GM12864 (cell line): ENCODE data around the gene POLR1E.

Experiments used
- DNase-seq: peaks from one replicate; pipeline ENCODE4 v3.0.0-alpha.2; 2011; ENCODE audit warnings: low read depth
- H3K4me3 ChIP-seq: 2 replicates; pipeline ENCODE4 v1.5.1; 2011; ENCODE audit warnings: mild to moderate bottlenecking, low read depth, low read length, control low read depth
- TF ChIP-seq, protein P1 (sequence below): IDR thresholded peaks from 2 replicates; pipeline ENCODE4 v1.5.1; 2011; ENCODE audit warnings: low read depth, mild to moderate bottlenecking, moderate library complexity, low read length, control low read depth, inconsistent platforms; ENCODE audit errors: missing control alignments

The POLR1E gene

DNA sequence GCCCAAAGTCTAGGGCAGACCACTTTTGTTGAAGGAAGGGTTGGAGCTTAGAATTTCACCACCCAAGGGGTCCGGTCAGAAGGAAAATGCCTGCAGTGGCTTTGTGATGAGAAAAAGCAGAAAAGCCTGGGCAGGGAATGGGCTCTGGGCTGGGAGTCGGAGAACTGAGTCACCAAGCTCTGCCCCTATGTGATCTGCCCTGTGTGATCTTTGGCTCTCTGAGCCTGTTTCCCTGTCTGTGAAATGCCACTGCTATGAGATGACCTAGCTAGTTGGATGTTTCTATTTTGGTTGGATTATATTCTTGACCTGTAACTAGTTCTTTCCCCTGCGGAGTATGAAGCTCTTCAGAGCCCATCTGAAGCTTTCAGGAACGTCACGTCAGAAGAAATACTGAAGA, 9.8 kb downstream of the POLR1E start:
- H3K4me3 ChIP-seq = no peak overlapping the region
- DNase-seq = no peak
- TF ChIP-seq, protein P1, sequence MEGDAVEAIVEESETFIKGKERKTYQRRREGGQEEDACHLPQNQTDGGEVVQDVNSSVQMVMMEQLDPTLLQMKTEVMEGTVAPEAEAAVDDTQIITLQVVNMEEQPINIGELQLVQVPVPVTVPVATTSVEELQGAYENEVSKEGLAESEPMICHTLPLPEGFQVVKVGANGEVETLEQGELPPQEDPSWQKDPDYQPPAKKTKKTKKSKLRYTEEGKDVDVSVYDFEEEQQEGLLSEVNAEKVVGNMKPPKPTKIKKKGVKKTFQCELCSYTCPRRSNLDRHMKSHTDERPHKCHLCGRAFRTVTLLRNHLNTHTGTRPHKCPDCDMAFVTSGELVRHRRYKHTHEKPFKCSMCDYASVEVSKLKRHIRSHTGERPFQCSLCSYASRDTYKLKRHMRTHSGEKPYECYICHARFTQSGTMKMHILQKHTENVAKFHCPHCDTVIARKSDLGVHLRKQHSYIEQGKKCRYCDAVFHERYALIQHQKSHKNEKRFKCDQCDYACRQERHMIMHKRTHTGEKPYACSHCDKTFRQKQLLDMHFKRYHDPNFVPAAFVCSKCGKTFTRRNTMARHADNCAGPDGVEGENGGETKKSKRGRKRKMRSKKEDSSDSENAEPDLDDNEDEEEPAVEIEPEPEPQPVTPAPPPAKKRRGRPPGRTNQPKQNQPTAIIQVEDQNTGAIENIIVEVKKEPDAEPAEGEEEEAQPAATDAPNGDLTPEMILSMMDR = no peak

DNA sequence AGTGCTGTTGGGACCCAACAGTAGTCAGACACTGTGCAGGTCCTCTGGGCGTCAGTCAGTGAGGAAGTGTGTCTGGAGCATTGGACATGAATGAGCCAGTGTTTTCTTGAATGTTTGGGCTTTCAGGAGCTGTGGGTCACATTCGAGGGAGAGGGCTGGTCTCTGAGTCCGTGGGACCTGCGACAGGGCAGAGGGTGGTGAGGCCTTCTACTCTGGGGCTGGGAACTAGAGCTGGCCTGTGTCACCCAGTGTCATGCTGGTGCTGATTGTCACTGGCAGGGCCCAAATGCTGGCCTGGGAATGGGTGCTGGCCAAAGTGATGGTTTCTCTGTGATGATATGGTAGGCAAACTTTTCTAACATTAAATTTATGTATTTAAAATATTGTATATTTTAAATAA, 10.3 kb downstream of the POLR1E start:
- no peak overlapping the region for H3K4me3 ChIP-seq
- no peak for DNase-seq
- TF ChIP-seq, protein P1 = no peak

DNA sequence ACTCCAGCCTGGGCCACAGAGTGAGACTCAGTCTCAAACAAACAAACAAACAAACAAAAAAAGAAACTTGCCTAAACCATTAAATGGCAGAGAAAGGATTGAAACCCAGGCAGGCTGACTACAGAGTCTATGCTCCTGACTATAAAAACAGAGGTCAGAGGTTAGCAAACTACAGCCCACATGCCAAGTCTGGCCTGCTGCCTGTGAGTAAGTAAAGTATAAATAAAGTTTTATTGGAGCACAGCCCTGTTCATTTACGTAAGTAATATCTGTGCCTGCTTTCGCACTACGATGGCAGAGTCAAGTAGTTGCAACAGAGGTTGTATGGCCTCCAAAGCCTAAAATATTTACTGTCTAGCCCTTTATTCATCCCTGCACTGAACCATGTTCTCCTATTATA, 11.6 kb downstream of the POLR1E start:
- H3K4me3 ChIP-seq = no peak overlapping the region
- DNase-seq = no peak
- TF ChIP-seq, protein P1 = no peak

DNA sequence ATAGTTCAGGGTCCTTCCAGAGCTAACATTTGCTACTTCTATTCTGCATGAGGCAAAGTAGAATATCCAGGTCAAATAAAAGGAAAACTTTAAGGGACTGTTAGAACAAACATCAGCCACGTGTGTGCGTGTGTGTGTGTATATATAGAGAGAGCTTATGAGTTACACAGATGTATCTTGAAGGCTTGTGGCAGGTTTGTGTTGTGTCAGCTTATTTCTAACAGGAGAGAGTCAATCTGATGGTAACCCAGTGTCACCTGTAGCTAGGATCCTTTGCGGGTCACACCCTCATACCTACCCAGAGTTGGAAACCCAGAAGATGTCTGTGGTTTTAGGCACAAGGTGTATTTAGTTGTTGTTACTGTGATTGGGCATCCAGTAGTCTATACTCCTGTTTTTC, 12.7 kb downstream of the POLR1E start:
- DNase-seq = no peak
- H3K4me3 ChIP-seq = no peak overlapping the region
- TF ChIP-seq, protein P1 = no peak

DNA sequence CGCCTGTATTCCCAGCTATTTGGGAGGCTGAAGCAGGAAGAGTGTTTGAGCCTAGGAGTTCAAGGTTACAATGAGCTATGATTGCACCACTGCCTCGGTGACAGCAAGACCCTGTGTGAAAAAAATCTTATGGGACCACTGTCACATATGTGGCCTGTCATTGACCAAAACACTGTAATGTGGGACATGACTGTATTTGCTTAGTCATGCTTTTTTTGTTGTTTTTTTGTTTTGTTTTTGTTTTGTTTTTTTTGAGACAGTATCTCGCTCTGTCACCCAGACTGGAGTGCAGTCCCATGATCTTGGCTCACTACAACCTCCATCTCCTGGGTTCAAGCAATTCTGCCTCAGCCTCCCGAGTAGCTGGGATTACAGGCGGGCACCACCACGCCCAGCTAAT, 13.5 kb downstream of the POLR1E start:
- TF ChIP-seq, protein P1 = no peak
- H3K4me3 ChIP-seq = no peak overlapping the region
- no peak for DNase-seq

DNA sequence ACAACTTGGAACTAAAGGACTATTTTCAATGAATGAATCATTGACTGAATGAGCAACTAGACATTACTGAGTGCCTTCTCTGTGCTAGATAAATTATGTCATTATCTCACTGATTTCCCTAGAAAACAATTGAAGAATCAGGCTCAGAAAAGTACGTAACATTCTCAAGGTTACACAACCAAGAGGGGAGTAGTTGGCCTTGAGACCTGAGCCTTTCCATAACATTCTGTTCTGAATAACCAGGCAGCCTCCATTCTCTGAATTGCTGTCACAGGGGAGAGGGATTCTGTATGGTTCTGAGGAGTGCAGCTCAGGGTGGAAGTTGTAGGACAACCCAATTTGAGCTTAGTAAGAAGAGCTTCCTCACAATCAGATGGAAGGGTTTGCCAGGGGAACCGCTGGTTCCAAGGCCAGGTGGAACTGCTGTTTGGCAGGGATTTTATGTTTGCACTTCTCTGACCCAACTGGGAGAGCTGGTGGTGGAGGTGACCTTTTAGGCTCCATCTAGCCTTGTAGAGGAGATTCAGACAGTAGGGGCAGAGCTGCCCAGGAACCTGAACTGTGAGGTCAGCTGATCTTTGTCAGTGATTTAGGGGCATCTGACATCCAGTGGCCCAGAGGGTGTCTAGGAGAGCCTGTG, 16.3 kb downstream of the POLR1E start:
- no peak for DNase-seq
- TF ChIP-seq, protein P1 = no peak
- no peak overlapping the region for H3K4me3 ChIP-seq

DNA sequence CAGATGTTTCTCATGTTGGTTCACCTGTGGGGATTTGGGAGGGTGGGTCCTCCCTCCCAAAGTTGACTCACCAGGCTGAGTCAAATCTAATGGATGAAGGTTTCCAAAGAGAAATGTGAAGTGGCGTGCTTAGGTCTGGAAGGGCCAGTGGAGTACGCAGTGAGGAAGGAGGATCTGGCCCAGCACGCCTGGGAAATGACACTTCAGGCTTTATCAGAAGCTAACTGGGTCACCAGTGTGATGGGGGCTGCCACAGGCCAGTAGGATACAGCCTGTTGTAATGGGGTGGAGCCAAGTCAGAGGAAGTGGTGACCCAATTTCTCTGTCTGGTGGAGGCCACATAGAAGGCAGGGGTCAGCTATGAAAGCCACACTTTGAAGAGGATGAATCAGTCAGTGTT, 18.0 kb downstream of the POLR1E start:
- TF ChIP-seq, protein P1 = no peak
- DNase-seq = no peak

More for the DNA sequence above, 18.0 kb downstream of the POLR1E start:
- no peak overlapping the region for H3K4me3 ChIP-seq
